ENCODE data around the gene KCNC3.

GRCh38 chr19:50277966-50278580 lies 51.1 kb downstream of the KCNC3 start:
- TF ChIP-seq CTCF (IDR thresholded peaks at IDR 0.05), result no peak
- no peak for TF ChIP-seq POLR2A (IDR thresholded peaks at IDR 0.05)
- no peak for TF ChIP-seq EP300 (IDR thresholded peaks at IDR 0.05)
